Bronchus fibroblast of lung (primary cell): ENCODE measurements around the gene CFAP157. TPM values are rescaled to one million over a fixed set of nuclear protein-coding genes. Genes with fewer than 3 reads are reported as not detected.

Experiments used
- total RNA-seq: library from RNA; depleted of rRNA; stranded (reverse); fragments of >200 nt; gene quantifications from 2 replicates; pipeline ENCODE4 v1.2.3, GENCODE V29; 2015

Gene CFAP157
- not detected in 2 replicates for total RNA-seq

DNA sequence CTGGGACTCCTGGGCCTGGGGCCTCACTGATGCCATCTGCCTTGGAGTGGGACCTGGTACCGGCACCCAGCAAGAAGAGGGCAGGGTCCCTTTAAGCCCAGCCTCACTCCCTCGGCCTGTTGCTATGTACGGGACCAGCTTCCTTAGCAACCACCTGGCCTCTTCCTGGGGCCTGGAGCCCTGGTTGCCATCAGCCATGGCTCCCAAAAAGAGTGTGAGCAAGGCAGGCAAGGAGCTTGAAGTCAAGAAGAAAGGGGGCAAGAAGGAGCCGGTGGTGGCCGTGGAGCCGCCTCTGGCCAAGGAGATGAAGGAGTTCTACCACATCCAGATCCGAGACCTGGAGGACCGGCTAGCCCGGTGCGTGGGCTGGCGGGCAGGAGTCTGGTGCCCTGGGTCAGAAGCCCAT, at the start of gene CFAP157:
Gene CFAP157, plus strand, starts transcription at position 153 of the 406 bp plus-strand sequence. Its CDS starts 44 bp downstream, at position 197.

GRCh38 chr9:127715470-127716337, 8.9 kb downstream of the CFAP157 start, which contains the start of the genes PTRH1 and TTC16:
Gene PTRH1 (minus strand): TSS chr9:127715663. CDS start chr9:127715639, 24 bp downstream.
Gene TTC16 (plus strand): TSS chr9:127716079. CDS start chr9:127716146, 67 bp downstream.

GRCh38 chr9:127734747-127735529, 28.1 kb downstream of the CFAP157 start, which contains the start of gene TOR2A:
Gene TOR2A (minus strand): TSS chr9:127735294. CDS start chr9:127735270, 24 bp downstream.

Other genes starting within 250 kb of the CFAP157 start
- gene STXBP1, start 94.7 kb upstream of the CFAP157 start, total RNA-seq: 19.0 and 20.1 TPM in 2 replicates
- gene PTRH1, start 8.7 kb downstream of the CFAP157 start, total RNA-seq: 28.9 and 36.0 TPM in 2 replicates
- under 0.01 TPM in 1 of 2 replicates, not detected in the other for gene TTC16, start 9.1 kb downstream of the CFAP157 start, total RNA-seq
- 10.1 and 13.6 TPM in 2 replicates for gene TOR2A, start 28.3 kb downstream of the CFAP157 start, total RNA-seq
- gene SH2D3C, start 71.7 kb downstream of the CFAP157 start, total RNA-seq: under 0.01 TPM in 1 of 2 replicates, not detected in the other
- 17.8 and 23.2 TPM in 2 replicates for gene CDK9, start 79.0 kb downstream of the CFAP157 start, total RNA-seq
- gene FPGS, start 95.9 kb downstream of the CFAP157 start, total RNA-seq: 59.8 and 65.4 TPM in 2 replicates
- gene ENG, start 147.7 kb downstream of the CFAP157 start, total RNA-seq: 47.2 and 48.9 TPM in 2 replicates
- 73.0 and 87.0 TPM in 2 replicates for gene AK1, start 170.7 kb downstream of the CFAP157 start, total RNA-seq
- gene ST6GALNAC6, start 192.6 kb downstream of the CFAP157 start, total RNA-seq: 45.4 and 49.1 TPM in 2 replicates
- gene ST6GALNAC4, start 210.1 kb downstream of the CFAP157 start, total RNA-seq: 32.6 and 41.0 TPM in 2 replicates
- gene PIP5KL1, start 223.8 kb downstream of the CFAP157 start, total RNA-seq: 2.1 and 4.0 TPM in 2 replicates
- gene DPM2, start 230.9 kb downstream of the CFAP157 start, total RNA-seq: 30.9 and 38.5 TPM in 2 replicates